A549 (cell line): ENCODE data around the gene SHANK3. TPM values are rescaled to one million over a fixed set of nuclear protein-coding genes. Genes with fewer than 3 reads are reported as not detected.

Experiments
- ATAC-seq, 2 experiments: fragments of 200-7000 bp in 1 of 2; fragments of >200 bp in 1 of 2; cut with Nextera tagmentation in 1 of 2; cut with Tn5 transposase in 1 of 2; 3 replicates each; pipeline versions ENCODE4 v1.8.0 to v1.9.1; 2018 to 2020; ENCODE audit warnings: mild to moderate bottlenecking in 1 of 2, moderate library complexity in 1 of 2
- CTCF ChIA-PET: fragments of 300-600 bp; sonication (Branson Sonifier 250); formaldehyde crosslinking; extraction: SDS; loops from one replicate; lab custom pipeline; 2021; ENCODE audit warnings: antibody characterized with exemption, inconsistent platforms; lab: Yijun Ruan, JAX
- POLR2A ChIA-PET: fragments of 350-600 bp; formaldehyde crosslinking; extraction: SDS; loops from one replicate; lab custom pipeline; 2021; ENCODE audit warnings: antibody characterized with exemption, inconsistent platforms; lab: Yijun Ruan, JAX
- DNase-seq, 2 experiments: peaks; one replicate each; pipeline versions ENCODE4 v3.0.0 to v3.0.0-alpha.2; 2011 to 2016; ENCODE audit warnings: low read depth in 1 of 2, low spot score in 1 of 2
- FAIRE-seq: peaks from 2 replicates; lab custom pipeline; 2011; peaks lifted over from hg19 to GRCh38; lab: Jason Lieb, UNC
- H3K27ac ChIP-seq, 2 experiments: fragments of >200 bp; sonication (Bioruptor Twin); formaldehyde crosslinking; 3 replicates each; pipeline ENCODE4 v1.5.1; 2016 to 2017
- H3K4me1 ChIP-seq: fragments of >200 bp; sonication (Bioruptor Twin); formaldehyde crosslinking; 3 replicates; pipeline ENCODE4 v1.6.1; 2016
- H3K4me2 ChIP-seq: fragments of >200 bp; sonication (Bioruptor Twin); formaldehyde crosslinking; 3 replicates; pipeline ENCODE4 v1.6.1; 2016
- H3K4me3 ChIP-seq: fragments of >200 bp; sonication (Bioruptor Twin); formaldehyde crosslinking; 3 replicates; pipeline ENCODE4 v1.5.1; 2016
- H3K9me3 ChIP-seq: fragments of >200 bp; sonication (Bioruptor Twin); formaldehyde crosslinking; 3 replicates; pipeline ENCODE4 v1.6.1; 2016
- ATOH8 ChIP-seq: fragments of 250-450 bp; sonication (Bioruptor Pico); IDR thresholded peaks from 2 replicates; pipeline ENCODE4 v1.5.0; 2020; ENCODE audit warnings: low read depth, mild to moderate bottlenecking, moderate library complexity
- BCL3 ChIP-seq: fragments of >200 bp; sonication (Bioruptor Twin); formaldehyde crosslinking; IDR thresholded peaks from 3 replicates; pipeline ENCODE4 v1.6.1; 2016
- ELK1 ChIP-seq: fragments of 150-350 bp; IDR thresholded peaks from 2 replicates; pipeline ENCODE4 v1.6.1; 2014; ENCODE audit warnings: low read depth, mild to moderate bottlenecking, low read length
- FOSB ChIP-seq: fragments of 250-450 bp; sonication (Bioruptor Pico); IDR thresholded peaks from 2 replicates; pipeline ENCODE4 v1.5.0; 2020; ENCODE audit warnings: mild to moderate bottlenecking, moderate library complexity
- FOSL2 ChIP-seq, 2 experiments: fragments of 450-650 bp in 1 of 2; fragments of >200 bp in 1 of 2; sonication (Bioruptor Twin) in 1 of 2; formaldehyde crosslinking; IDR thresholded peaks; 2 replicates each; pipeline versions ENCODE4 v1.5.0 to v1.6.1; 2016 to 2020; ENCODE audit warnings: mild to moderate bottlenecking in 1 of 2, moderate library complexity in 1 of 2
- GATA3 ChIP-seq: IDR thresholded peaks from 2 replicates; pipeline ENCODE4 v1.6.1; 2012; ENCODE audit warnings: borderline replicate concordance
- HOXB13 ChIP-seq: fragments of 250-450 bp; sonication (Bioruptor Pico); IDR thresholded peaks from 2 replicates; pipeline ENCODE4 v1.5.0; 2020; ENCODE audit warnings: low read depth, mild to moderate bottlenecking, moderate library complexity
- KDM5A ChIP-seq: fragments of 200-600 bp; sonication (generic); IDR thresholded peaks from 2 replicates; pipeline ENCODE4 v1.6.1; 2016; ENCODE audit warnings: antibody characterized with exemption, mild to moderate bottlenecking
- MYC ChIP-seq: IDR thresholded peaks from 2 replicates; pipeline ENCODE4 v1.6.1; 2012; ENCODE audit warnings: mild to moderate bottlenecking, inconsistent platforms, low read length, improper control_type of control experiment, borderline replicate concordance
- NFE2L2 ChIP-seq: fragments of 150-350 bp; conservative IDR thresholded peaks from 2 replicates; pipeline ENCODE4 v1.6.1; 2014; ENCODE audit warnings: low read length
- NPAS2 ChIP-seq: fragments of 250-450 bp; sonication (Bioruptor Pico); IDR thresholded peaks from 2 replicates; pipeline ENCODE4 v1.8.0; 2022; ENCODE audit warnings: mild to moderate bottlenecking, moderate library complexity, borderline replicate concordance
- NR3C1 ChIP-seq: fragments of >200 bp; sonication (Bioruptor Twin); formaldehyde crosslinking; IDR thresholded peaks from 3 replicates; pipeline ENCODE4 v1.6.1; 2017
- RAD21 ChIP-seq, 2 experiments: fragments of >200 bp in 1 of 2; sonication (Bioruptor Twin) in 1 of 2; formaldehyde crosslinking in 1 of 2; IDR thresholded peaks in 1 of 2; conservative IDR thresholded peaks in 1 of 2; 2 replicates in 1 of 2; 3 replicates in 1 of 2; pipeline ENCODE4 v1.6.1; 2012 to 2018; ENCODE audit warnings: inconsistent platforms in 1 of 2
- RCOR1 ChIP-seq: fragments of 150-350 bp; IDR thresholded peaks from 2 replicates; pipeline ENCODE4 v1.6.1; 2014; ENCODE audit warnings: antibody characterized with exemption, low read length, low read depth
- REST ChIP-seq: fragments of 200-600 bp; sonication (generic); IDR thresholded peaks from 2 replicates; pipeline ENCODE4 v1.6.1; 2016; ENCODE audit warnings: antibody characterized with exemption, mild to moderate bottlenecking, moderate library complexity
- RNF2 ChIP-seq: fragments of 200-600 bp; sonication (generic); IDR thresholded peaks from 2 replicates; pipeline ENCODE4 v1.6.1; 2016; ENCODE audit warnings: low read depth, mild to moderate bottlenecking, antibody characterized with exemption, moderate library complexity, borderline replicate concordance
- TFCP2L1 ChIP-seq: fragments of 250-450 bp; sonication (Bioruptor Pico); IDR thresholded peaks from 2 replicates; pipeline ENCODE4 v1.5.0; 2021; ENCODE audit warnings: mild to moderate bottlenecking
- ZFP36 ChIP-seq: fragments of 450-650 bp; IDR thresholded peaks from 2 replicates; pipeline ENCODE4 v1.6.1; 2014; ENCODE audit warnings: borderline replicate concordance; ENCODE audit not compliant: partially characterized antibody
- WGBS: methylation state at CpG from one replicate; pipeline ENCODE4 v1.1.6; 2017; ENCODE audit errors: missing lambda C conversion rate; 5-methylcytosine and 5-hydroxymethylcytosine counted together
- polyA plus RNA-seq, 4 experiments: library from polyadenylated mRNA; depleted of rRNA in 3 of 4; stranded (reverse); fragments of >200 nt; fragmentation: RNase III in 1 of 4; extraction: RNeasy Plus Mini Kit Qiagen cat#74134 plus additional on column Dnase treatment in 1 of 4; gene quantifications; 2 replicates in 3 of 4; 3 replicates in 1 of 4; pipeline ENCODE4 v1.2.3, GENCODE V29; 2011 to 2017

Gene SHANK3
- polyA plus RNA-seq, 2 of the 4 experiments (the other 2 are of a cell fraction) = 0.53 to 2.4 TPM

- no peak for TF ChIP-seq REST
- no peak for TF ChIP-seq MYC
- TF ChIP-seq BCL3 = no peak
- TF ChIP-seq ELK1 = no peak
- no peak for TF ChIP-seq GATA3
Observed at GRCh38 chr22:50713571-50714056, 41.0 kb downstream of the SHANK3 start (continued).

GRCh38 chr22:50714150-50714549 lies 41.5 kb downstream of the SHANK3 start:
- Histone ChIP-seq H3K4me1 (no peaks in the 10 kb centered on the region), H3K4me2 (no peak overlapping the region)
- TF ChIP-seq ATOH8 (no peak), RCOR1 (no peak), FOSB (CRISPR knock-in tag) (no peak), MYC (no peak), KDM5A (no peak), TFCP2L1 (CRISPR knock-in tag) (no peak), NR3C1 (no peak)
- TF ChIP-seq, all 56 proteins: peak for 0
- 90% methylated on average over 7 of the region's 7 CpGs for WGBS
- ATAC-seq (no peak), FAIRE-seq (no peak), DNase-seq (no peak)
- Histone ChIP-seq H3K27ac (no peak overlapping the region), H3K9me3 (no peaks in the 10 kb centered on the region), H3K4me3 (no peak overlapping the region)
- ChIA-PET POLR2A (no interaction called here), CTCF (interaction anchor here (1.8 kb wide), 1 partner anchor 18 kb away, joined by 5 read pairs; no protein-coding TSS in a partner anchor)

- CTCF ChIA-PET = interaction anchor here (1.8 kb wide), 1 partner anchor 18 kb away, joined by 5 read pairs; no protein-coding TSS in a partner anchor
- H3K4me1 ChIP-seq = no peaks in the 10 kb centered on the region
- no peak overlapping the region for H3K4me3 ChIP-seq
- H3K9me3 ChIP-seq = no peaks in the 10 kb centered on the region
- ATAC-seq (no peak), FAIRE-seq (no peak), DNase-seq (no peak)
- H3K27ac ChIP-seq = no peak overlapping the region
- POLR2A ChIA-PET = no interaction called here
- no peak overlapping the region for H3K4me2 ChIP-seq
- 90% methylated on average over 22 of the region's 22 CpGs for whole genome bisulfite sequencing
- no peak for TF ChIP-seq HOXB13
- TF ChIP-seq RNF2 = no peak
- no peak for TF ChIP-seq NFE2L2
- no peak for TF ChIP-seq ZFP36
- no peak for TF ChIP-seq FOSL2 (IDR thresholded peaks at IDR 0.05)
- TF ChIP-seq FOSL2 (CRISPR knock-in tag; IDR thresholded peaks at IDR 0.05) = no peak
- TF ChIP-seq NPAS2 (CRISPR knock-in tag) = no peak
- no peak for TF ChIP-seq RAD21 (conservative IDR thresholded peaks at IDR 0.05 in 1 of 2, IDR thresholded peaks at IDR 0.05 in 1 of 2)
Observed at GRCh38 chr22:50714631-50715179, 42.1 kb downstream of the SHANK3 start.
